ENCODE results near the gene DPEP1. TPM values are rescaled to one million over a fixed set of nuclear protein-coding genes. Genes with fewer than 3 reads are reported as not detected.
"Not testable (repeated sequence)": the region's sequence is repeated elsewhere in the genome, so short reads cannot be mapped to it uniquely, and the experiment has no call there.

The DPEP1 gene
- polyA plus RNA-seq, 5 donors, result 4.6 to 13.1 (median 7.0) TPM

GRCh38 chr16:89576153-89577054 is 37.0 kb upstream of the DPEP1 start:
- DNase-seq, result no peak

GRCh38 chr16:89577055-89577759 is 36.2 kb upstream of the DPEP1 start:
- no peak for DNase-seq

DNA sequence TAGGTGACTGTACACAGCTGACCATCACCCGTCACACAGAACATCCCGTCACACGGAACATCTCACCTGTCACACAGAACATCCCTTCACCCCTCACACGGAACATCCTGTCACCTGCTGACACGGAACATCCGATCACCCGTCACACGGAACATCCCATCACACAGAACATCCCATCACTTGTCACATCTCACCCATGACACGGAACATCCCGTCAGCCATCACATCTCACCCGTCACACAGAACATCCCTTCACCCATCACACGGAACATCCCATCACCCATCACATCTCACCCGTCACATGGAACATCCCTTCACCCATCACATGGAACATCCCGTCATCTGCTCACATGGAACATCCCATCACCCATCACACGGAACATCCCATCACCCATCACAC is 34.1 kb upstream of the DPEP1 start:
- DNase-seq, result no peak

DNA sequence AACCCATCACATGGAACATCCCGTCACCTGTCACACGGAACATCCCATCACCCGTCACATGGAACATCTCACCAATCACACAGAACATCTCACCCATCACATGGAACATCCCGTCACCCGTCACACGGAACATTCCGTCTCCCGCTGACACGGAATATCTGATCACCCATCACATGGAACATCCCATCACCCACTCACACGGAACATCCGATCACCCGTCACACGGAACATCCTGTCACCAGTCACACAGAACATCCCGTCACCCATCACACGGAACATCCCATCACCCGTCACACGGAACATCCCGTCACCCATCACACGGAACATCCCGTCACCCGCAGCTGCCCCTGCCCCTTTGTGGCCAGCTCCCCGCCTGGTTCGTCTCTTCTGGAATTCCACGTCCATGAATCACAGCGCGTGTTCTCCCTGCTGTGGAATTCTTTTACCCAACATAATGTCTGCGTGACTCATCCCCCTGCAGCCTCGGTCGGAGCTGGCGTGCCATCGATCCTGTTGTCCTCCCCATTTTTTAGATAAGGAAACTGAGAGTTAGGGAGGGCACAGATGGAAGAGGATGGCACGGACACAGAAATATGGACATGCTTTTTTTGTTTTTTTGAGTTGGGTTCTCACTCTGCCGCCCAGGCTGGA is 32.3 kb upstream of the DPEP1 start:
- DNase-seq, result no peak

GRCh38 chr16:89581861-89582563 is 31.4 kb upstream of the DPEP1 start:
- no peak for DNase-seq

DNA sequence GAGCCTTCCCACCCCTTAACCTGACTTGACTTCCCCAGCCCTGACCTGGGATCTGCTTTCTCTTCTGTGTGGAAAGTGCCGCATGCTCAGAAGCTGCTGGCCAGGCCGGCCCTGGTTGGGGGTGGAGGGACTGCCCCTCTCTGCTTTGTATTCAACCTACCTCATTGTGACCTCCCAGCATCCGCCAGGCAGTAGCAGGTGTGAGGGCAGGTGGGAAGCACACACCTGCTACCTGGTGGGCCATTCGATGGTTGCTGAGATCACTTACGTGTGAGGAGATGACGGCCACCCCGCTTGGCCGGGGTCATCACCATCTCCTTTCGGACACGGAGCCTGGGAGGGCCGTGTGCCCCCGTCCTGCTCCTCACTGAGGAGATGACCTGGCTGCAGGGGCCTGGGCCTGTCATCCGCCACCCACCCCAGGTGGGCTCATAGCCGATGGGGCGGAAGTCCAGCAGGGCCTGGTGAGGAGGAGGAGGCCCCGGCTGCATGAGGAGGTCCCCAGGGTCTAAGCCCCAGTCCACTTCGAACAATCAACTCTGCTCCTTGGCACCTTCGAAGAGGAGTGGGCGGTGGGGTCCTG is 30.7 kb upstream of the DPEP1 start:
- no peak for DNase-seq

- no peak for DNase-seq
Measured at GRCh38 chr16:89583197-89583894, 30.1 kb upstream of the DPEP1 start.

DNA sequence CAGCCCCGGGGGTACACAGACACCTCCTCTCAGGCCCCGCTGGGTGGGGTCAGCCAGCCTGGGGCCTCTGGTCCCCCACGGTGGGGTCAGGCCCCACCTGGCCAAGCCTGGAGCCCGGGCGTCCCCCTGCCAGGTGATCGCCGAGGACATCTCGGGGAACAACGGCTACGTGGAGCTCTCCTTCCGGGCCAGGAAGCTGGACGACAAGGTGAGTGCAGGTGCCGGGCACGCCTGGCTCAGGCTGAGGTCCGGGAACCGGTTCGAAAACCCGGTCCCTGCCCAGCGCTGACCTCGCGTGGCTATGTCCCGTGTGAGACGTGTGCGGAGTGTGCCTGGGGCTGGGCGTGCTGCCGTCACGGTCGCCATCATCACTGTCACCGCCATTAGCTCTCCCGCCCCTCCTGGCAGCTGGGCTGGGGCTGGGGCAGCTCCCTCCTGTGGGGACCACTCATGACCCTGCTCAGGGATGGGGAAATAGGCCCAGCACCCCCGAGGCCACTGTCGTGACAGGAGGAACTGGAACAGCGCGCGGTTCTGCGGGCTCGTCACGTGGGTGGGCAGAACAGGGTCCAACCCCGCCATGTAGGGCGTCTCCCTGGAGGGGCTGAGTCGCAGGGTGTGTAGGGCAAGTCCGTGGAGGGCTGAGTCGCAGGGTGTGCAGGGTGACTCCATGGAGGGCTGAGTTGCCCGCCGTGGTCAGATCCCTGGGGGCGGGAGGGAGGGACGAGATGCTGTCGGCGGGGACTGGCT is 29.4 kb upstream of the DPEP1 start:
- no peak for DNase-seq

GRCh38 chr16:89584768-89585549 is 28.5 kb upstream of the DPEP1 start:
- DNase-seq, result no peak

GRCh38 chr16:89586218-89586617 is 27.2 kb upstream of the DPEP1 start:
- DNase-seq, result no peak

DNA sequence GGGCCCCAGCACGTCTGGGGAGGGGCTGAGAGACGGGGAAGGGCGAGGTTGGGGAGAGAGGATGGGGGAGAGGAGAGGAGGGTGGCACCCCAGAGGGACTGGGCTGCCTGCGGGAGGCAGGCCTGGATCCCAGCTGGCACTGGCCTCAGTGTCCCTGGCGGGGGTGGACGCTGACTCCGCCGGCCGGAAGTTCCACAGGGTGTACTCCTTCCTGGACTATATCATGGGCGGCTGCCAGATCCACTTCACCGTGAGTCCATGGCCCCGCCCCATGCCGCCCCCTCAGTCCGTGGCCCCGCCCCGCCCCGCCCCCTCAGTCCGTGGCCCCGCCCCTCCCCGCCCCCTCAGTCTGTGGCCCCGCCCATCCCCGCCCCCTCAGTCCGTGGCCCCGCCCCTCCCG is 26.6 kb upstream of the DPEP1 start:
- DNase-seq, result no peak

DNA sequence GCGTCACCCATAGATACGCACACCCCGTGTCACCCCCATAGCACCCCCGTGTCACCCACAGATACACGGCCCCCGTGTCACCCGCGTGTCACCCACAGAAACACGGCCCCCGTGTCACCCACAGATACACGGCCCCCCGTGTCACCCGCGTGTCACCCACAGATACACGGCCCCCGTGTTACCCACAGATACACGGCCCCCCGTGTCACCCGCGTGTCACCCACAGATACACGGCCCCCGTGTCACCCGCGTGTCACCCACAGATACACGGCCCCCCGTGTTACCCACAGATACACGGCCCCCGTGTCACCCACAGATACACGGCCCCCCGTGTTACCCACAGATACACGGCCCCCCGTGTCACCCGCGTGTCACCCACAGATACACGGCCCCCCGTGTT is 25.8 kb upstream of the DPEP1 start:
- not testable (repeated sequence) for DNase-seq

DNA sequence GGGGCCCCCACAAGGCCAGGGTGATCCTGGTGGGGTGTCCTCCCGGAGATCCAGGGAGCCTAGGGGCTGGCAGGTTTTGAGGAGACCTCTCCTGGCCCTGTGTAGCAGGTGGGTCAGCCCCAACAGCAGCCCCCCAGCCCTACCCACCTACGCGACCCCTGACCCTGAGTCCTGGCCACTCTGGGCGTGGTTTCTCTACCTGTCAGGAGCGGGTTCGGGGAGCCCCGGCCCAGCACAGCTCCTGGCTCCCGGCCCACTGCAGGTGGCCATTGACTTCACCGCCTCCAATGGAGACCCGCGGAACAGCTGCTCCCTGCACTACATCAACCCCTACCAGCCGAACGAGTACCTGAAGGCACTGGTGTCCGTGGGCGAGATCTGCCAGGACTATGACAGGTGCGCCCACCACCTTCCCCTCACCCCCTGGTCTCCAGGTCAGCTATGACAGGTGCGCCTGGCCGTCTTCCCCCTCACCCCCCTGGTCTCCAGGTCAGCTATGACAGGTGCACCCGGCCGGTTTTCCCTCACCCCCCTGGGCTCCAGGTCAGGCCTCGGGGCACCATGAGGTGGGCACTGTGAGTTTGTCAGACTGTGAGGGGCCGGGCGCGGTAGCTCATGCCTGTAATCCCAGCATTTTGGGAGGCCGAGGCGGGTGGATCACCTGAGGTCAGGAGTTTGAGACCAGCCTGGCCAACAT is 24.9 kb upstream of the DPEP1 start:
- no peak for DNase-seq

DNA sequence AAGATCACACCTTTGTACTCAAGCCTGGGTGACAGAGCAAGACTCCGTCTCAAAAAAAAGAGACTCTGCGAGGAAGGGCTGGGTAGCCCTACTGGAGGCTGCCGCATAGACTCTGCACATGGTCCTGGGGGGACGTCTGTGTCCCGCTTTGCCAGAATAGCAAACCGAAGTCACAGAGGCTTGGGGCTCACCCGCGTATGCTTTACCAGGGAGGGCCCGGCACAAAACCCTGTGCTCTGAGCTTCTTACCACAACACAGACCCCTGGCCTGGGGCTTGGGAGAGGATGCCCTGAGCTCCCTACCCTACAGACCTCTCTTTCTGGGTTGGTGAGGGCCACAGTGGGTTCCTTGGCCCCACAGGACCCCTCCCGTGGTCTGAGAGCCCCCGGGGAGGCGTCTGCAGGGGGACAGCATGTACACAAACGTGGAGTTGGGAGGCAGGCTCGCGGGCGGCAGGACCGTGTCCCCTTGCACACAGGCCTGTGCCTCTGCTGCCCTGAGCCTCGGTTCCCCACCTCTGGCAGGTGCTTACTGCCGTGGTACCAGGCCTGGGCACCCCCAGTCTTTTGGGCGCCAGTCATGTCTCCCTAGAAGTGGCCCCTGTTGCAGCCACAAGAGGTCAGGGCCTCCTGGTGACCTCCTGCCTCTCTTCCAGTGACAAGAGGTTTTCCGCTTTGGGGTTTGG is 24.1 kb upstream of the DPEP1 start:
- DNase-seq, result no peak

DNA sequence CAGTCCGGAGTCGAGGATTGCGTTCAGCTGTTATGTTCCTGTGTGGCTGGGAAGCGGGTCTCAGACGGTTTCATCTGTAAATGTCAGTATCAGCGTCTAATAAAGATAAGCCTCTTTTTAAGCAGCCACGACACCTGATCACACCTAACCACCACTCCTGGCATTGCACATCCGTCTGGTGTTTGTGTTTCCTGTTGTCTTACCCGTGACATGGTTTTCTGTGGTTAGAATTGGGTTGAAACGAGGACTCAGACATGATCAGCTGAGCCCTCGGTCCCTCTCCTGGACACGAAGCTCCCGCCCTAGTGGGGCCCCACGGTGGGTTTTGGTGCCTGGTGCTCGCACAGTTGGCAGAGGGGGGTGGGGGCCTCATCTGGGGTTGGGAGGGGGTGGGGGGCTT is 19.6 kb upstream of the DPEP1 start:
- no peak for DNase-seq

DNA sequence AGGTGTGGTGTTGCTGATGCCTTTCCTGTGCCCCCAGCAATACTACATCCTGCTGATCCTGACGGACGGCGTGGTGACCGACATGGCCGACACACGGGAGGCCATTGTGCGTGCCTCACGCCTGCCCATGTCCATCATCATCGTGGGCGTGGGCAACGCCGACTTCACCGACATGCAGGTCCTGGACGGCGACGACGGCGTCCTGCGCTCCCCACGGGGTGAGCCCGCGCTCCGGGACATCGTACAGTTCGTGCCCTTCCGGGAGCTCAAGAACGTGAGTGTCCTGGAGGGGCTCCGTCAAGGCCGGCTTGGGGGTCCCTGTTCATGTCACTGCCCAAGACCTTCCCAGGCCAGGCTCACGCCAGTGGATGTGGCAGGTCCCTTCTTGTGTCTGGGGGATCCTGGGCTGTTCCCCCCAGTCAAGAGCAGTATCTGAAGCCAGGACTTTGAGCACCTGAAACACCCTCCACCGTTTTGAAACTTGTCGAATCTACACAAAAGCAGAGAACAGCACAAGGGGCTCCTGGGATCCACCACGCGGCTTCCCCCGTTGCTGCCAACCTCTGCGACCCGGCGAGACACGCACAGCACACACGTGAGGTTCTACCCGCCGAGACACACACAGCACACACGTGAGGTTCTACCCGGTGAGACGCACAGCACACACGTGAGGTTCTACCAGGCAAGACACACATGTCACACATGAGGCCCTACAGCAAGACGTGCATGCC is 17.9 kb upstream of the DPEP1 start:
- no peak for DNase-seq

DNA sequence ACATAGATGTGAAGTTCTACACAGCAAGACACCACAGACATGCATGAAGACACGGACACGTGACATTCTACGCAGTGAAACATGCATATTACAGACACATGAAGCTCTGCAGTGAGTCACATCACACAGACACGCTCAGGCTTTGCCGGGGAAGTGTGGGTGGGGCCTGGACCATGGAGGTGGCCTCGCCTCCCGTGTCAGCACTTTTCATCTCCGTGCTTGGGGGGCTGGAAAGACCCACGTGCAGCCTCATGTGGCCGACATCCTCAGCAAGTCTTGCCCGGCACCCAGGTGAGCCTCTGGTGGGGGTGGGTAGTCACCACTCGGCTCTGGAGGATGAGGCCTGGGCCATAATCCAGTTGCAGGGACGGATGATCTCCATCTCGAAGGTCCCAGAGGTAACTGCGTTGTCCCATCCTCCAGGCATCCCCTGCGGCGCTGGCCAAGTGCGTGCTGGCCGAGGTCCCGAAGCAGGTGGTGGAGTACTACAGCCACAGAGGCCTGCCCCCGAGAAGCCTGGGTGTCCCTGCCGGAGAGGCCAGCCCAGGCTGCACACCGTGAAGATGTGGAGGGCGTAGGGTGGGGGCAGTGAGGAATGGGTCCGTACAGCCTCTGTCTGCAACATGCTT is 17.3 kb upstream of the DPEP1 start:
- DNase-seq, result no peak
